Small intestine (tissue), 7 donors: Measurements from ENCODE around the gene FOXE1. TPM values are rescaled to one million over a fixed set of nuclear protein-coding genes. Genes with fewer than 3 reads are reported as not detected.

ENCODE experiments used
- DNase-seq, 2 donors: peaks; one replicate each; pipeline versions ENCODE4 v3.0.0 to v3.0.0-alpha.2; 2013
- FAIRE-seq: peaks from 2 replicates; lab custom pipeline; 2012; peaks lifted over from hg19 to GRCh38; lab: Jason Lieb, UNC
- H3K27ac ChIP-seq, 3 donors: one replicate each; pipeline ENCODE4 v1.5.1; 2013; ENCODE audit warnings: low read length in 2 of 3, mild to moderate bottlenecking in 2 of 3, control low read depth in 1 of 3, inconsistent platforms in 1 of 3, low read depth in 1 of 3, moderate library complexity in 1 of 3
- H3K27me3 ChIP-seq, 3 donors: one replicate each; pipeline ENCODE4 v1.6.1; 2013; ENCODE audit warnings: low read length in 3 of 3, inconsistent platforms in 1 of 3; ENCODE audit not compliant: control insufficient read depth in 3 of 3, insufficient read depth in 3 of 3
- H3K36me3 ChIP-seq, 3 donors: one replicate each; pipeline ENCODE4 v1.6.1; 2013; ENCODE audit warnings: low read length in 3 of 3, inconsistent platforms in 1 of 3, low read depth in 1 of 3, mild to moderate bottlenecking in 1 of 3, moderate library complexity in 1 of 3; ENCODE audit not compliant: control insufficient read depth in 3 of 3, insufficient read depth in 2 of 3
- H3K4me1 ChIP-seq, 3 donors: one replicate each; pipeline ENCODE4 v1.6.1; 2013; ENCODE audit warnings: low read length in 2 of 3, inconsistent platforms in 1 of 3, low read depth in 1 of 3, mild to moderate bottlenecking in 1 of 3, moderate library complexity in 1 of 3; ENCODE audit not compliant: control insufficient read depth in 3 of 3, insufficient read depth in 2 of 3
- H3K4me3 ChIP-seq, 3 donors: one replicate each; pipeline ENCODE4 v1.5.1; 2013; ENCODE audit warnings: low read length in 3 of 3, control low read depth in 1 of 3, inconsistent platforms in 1 of 3, low read depth in 1 of 3, mild to moderate bottlenecking in 1 of 3, moderate library complexity in 1 of 3
- H3K9me3 ChIP-seq, 2 donors: one replicate each; pipeline ENCODE4 v1.6.1; 2013; ENCODE audit warnings: low read depth in 1 of 2, low read length in 1 of 2; ENCODE audit not compliant: control insufficient read depth in 2 of 2, insufficient read depth in 1 of 2
- WGBS, 3 donors: extraction: QIAGEN DNeasy Blood & Tissue Kit; methylation state at CpG; one replicate each; pipeline ENCODE4 v1.1.7; 2013; 5-methylcytosine and 5-hydroxymethylcytosine counted together
- polyA plus RNA-seq, 4 donors: library from polyadenylated mRNA; stranded (reverse) in 3 of 4; unstranded in 1 of 4; fragments of 200-250 nt in 3 of 4; fragments of 120-200 nt in 1 of 4; gene quantifications; one replicate each; pipeline versions ENCODE4 v1.2.1 to v1.2.3, GENCODE V29; 2013
- donor health status: healthy with polysubstance abuse.
- donor health status: control.
- donor health status: control.
- donor health status: Bipolar disorder and iron deficiency.
- donor health status: healthy.

Gene FOXE1
- polyA plus RNA-seq, 4 donors, result 0.03 TPM; not detected in 3

GRCh38 chr9:97845130-97845529 lies 7.9 kb upstream of the FOXE1 start:
- no peaks in the 10 kb centered on the region for H3K9me3 ChIP-seq
- FAIRE-seq, result no peak
- no peaks in the 10 kb centered on the region for H3K4me1 ChIP-seq
- no peak for DNase-seq
- no peaks in the 10 kb centered on the region for H3K36me3 ChIP-seq
- 72 to 81% (median 80%) methylated on average over 2 of the region's 2 CpGs for WGBS, 3 donors
- H3K4me3 ChIP-seq, result no peak overlapping the region
- H3K27ac ChIP-seq, result no peak overlapping the region
- peaks cover 7 to 62% (median 43%) of the 10 kb centered on the region in 3 donors for H3K27me3 ChIP-seq

DNA sequence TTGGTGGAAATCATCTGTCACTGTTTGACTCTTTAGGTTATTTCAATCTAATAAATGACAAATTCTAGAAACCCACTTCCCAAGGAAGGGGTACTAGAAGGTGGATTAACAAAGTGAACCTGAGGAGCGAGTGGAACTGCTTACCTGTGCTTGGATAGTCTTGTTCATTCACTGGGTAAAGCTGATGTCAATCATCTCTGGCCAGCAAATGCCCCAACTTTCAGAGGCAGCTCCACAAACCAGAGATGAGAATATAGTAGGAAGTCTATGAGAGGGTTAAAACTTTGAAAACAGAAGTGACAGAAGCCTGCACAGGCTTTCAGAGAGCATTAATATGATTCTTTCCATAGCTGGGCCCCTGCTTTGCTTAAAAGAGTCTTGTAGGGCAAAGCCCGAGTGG lies 7.3 kb upstream of the FOXE1 start:
- Histone ChIP-seq H3K27me3 (peaks cover 9 to 69% (median 44%) of the 10 kb centered on the region in 3 donors), H3K4me1 (no peaks in the 10 kb centered on the region), H3K36me3 (no peaks in the 10 kb centered on the region), H3K4me3 (no peak overlapping the region), H3K27ac (no peak overlapping the region), H3K9me3 (no peaks in the 10 kb centered on the region)
- 53 to 67% (median 59%) methylated on average over 2 of the region's 2 CpGs for WGBS, 3 donors
- FAIRE-seq, result no peak
- no peak for DNase-seq

- no peak overlapping the region for H3K4me3 ChIP-seq
- H3K36me3 ChIP-seq, result no peaks in the 10 kb centered on the region
- no peaks in the 10 kb centered on the region for H3K4me1 ChIP-seq
- 53 to 66% (median 57%) methylated on average over 4 of the region's 4 CpGs for WGBS, 3 donors
- no peak for FAIRE-seq
- H3K27ac ChIP-seq, result no peak overlapping the region
- no peaks in the 10 kb centered on the region for H3K9me3 ChIP-seq
- peaks cover 9 to 74% (median 48%) of the 10 kb centered on the region in 3 donors for H3K27me3 ChIP-seq
- DNase-seq, result no peak
Observed at GRCh38 chr9:97846347-97846746, 6.7 kb upstream of the FOXE1 start.

GRCh38 chr9:97847474-97848214 lies 5.4 kb upstream of the FOXE1 start:
- no peaks in the 10 kb centered on the region for H3K4me1 ChIP-seq
- H3K36me3 ChIP-seq, result no peaks in the 10 kb centered on the region
- 8 to 14% (median 13%) methylated on average over 30 to 31 of the region's 31 CpGs for WGBS, 3 donors
- H3K9me3 ChIP-seq, result no peaks in the 10 kb centered on the region
- no peak overlapping the region for H3K27ac ChIP-seq
- H3K27me3 ChIP-seq, result peaks cover 14 to 84% (median 56%) of the 10 kb centered on the region in 3 donors
- FAIRE-seq (no peak), DNase-seq (no peak)
- no peak overlapping the region for H3K4me3 ChIP-seq

DNA sequence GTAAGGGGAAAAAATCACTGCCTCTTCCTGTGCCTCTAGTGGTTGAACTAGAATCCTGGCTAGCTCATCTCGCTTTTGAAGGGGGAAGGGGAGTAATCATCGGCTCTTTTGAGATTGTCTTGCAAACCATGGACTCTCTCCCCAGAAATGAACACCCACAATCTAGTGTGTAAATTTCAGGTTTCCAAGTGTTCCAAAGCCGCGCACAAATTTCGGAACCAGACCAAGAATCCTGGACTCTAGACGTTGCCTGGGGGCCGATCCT lies 4.9 kb upstream of the FOXE1 start:
- FAIRE-seq (no peak), DNase-seq (no peak)
- Histone ChIP-seq H3K4me1 (peaks cover 0 to 2% (median 0%) of the 10 kb centered on the region in 3 donors), H3K9me3 (no peaks in the 10 kb centered on the region), H3K27ac (no peak overlapping the region), H3K4me3 (no peak overlapping the region), H3K36me3 (no peaks in the 10 kb centered on the region), H3K27me3 (peaks cover 18 to 86% (median 59%) of the 10 kb centered on the region in 3 donors)
- WGBS, 3 donors, result 4 to 5% (median 5%) methylated on average over 7 of the region's 7 CpGs

DNA sequence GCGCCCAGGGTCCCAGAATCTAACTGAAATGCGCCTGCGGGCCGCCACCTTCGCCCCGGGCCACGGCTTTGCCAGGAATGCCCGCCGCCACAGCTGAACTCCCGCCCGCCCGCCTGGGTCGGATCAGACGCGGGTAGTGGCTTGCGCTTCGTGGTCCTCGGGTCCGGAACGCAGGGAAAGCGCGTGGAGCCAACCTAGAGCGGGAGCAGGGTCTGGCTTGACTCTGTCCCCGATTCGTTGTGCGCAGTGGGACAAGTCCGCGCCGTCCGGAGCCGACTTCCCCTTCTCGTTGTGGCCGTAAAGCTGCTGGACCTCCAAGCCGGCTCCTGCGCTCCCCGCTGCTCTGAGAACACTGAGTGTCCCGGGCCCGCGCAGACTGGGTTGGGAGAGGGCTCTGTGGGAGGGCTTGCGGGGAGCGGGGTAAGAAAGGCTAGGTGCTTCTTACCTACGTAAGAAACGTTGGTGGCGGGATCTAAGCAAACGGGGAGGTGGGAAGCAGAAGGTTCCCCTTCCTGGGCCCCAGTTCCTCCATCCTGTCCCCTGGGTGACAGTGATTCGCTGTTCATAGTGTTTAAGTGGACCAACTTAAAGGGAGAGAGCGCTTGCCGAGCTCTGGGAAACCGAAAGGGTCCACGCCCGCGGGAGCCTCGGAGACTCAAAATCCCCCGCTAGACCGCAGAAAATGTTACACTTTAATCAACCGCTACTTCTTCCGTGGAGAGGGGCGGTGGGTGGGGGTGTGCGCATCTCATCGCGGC lies 4.4 kb upstream of the FOXE1 start:
- FAIRE-seq, result no peak
- peaks cover 0 to 4% (median 0%) of the 10 kb centered on the region in 3 donors for H3K4me1 ChIP-seq
- no peak overlapping the region for H3K4me3 ChIP-seq
- DNase-seq, result no peak
- no peak overlapping the region for H3K27ac ChIP-seq
- H3K36me3 ChIP-seq, result no peaks in the 10 kb centered on the region
- WGBS, 3 donors, result 3 to 10% (median 7%) methylated on average over 56 to 61 of the region's 61 CpGs
- H3K9me3 ChIP-seq, result no peaks in the 10 kb centered on the region
- peaks cover 22 to 88% (median 64%) of the 10 kb centered on the region in 3 donors for H3K27me3 ChIP-seq

GRCh38 chr9:97849980-97850379 lies 3.0 kb upstream of the FOXE1 start:
- H3K27ac ChIP-seq, result no peak overlapping the region
- no peak for FAIRE-seq
- no peaks in the 10 kb centered on the region for H3K36me3 ChIP-seq
- peaks cover 33 to 91% (median 72%) of the 10 kb centered on the region in 3 donors for H3K27me3 ChIP-seq
- H3K4me3 ChIP-seq, result no peak overlapping the region
- peaks cover 0 to 4% (median 4%) of the 10 kb centered on the region in 3 donors for H3K4me1 ChIP-seq
- no peaks in the 10 kb centered on the region for H3K9me3 ChIP-seq
- DNase-seq, result no peak
- 7 to 25% (median 16%) methylated on average over 3 of the region's 3 CpGs for WGBS, 3 donors

DNA sequence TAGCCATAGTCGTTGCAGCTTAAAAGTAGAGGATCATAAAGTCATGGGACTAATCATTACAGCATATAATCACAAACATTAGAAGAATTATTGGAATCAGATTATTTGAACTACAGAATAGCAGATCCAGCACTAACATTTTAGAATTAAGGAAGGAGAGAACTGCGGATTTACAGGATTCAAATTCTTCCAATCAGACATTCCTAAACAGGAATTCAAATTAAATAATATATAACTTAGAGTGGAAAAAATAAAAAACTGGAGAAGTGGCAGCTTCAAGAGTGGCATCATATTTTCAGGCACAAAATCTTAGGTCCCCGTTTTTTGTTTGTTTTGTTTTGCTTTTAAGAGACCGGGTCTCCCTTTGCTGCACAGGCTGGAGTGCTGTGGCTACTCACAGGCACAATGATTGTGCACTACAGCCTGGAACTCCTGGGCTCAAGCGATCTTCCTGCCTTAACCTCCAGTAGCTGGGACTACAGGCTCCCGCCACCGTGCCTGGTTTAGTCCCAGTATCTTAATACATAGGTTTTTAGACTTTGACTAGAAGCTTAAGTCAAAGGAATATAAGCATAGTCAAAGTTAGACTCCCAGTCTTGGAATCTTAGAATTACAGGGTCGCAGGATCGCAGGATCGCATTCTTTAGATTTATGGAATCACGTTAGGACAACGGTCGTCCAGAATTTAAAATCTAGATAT lies 2.1 kb upstream of the FOXE1 start:
- peaks cover 33 to 92% (median 76%) of the 10 kb centered on the region in 3 donors for H3K27me3 ChIP-seq
- 19 to 28% (median 21%) methylated on average over 13 of the region's 13 CpGs for WGBS, 3 donors
- no peak for FAIRE-seq

More for the DNA sequence above, 2.1 kb upstream of the FOXE1 start:
- no peak for DNase-seq
- H3K27ac ChIP-seq, result no peak overlapping the region
- no peaks in the 10 kb centered on the region for H3K36me3 ChIP-seq
- no peaks in the 10 kb centered on the region for H3K9me3 ChIP-seq
- peaks cover 0 to 4% (median 4%) of the 10 kb centered on the region in 3 donors for H3K4me1 ChIP-seq
- H3K4me3 ChIP-seq, result no peak overlapping the region
